ENCODE data around the gene DNAJA3. TPM values are rescaled to one million over a fixed set of nuclear protein-coding genes. Genes with fewer than 3 reads are reported as not detected.

DNAJA3 gene
- total RNA-seq, 1 experiment from 2014 or later: 101 TPM

- Histone ChIP-seq H3K4me1 (ENCODE audit: insufficient read depth, low read length, poor library complexity, severe bottlenecking) (peaks cover 3% of the 10 kb centered on the region), H3K4me3 (ENCODE audit: low read depth, low read length, poor library complexity, severe bottlenecking) (no peak overlapping the region), H3K27me3 (replicated peaks; ENCODE audit: insufficient read depth, low read depth, low read length, poor library complexity) (no peaks in the 10 kb centered on the region), H3K36me3 (ENCODE audit: insufficient read depth, low read length, poor library complexity, severe bottlenecking) (peaks cover 41% of the 10 kb centered on the region), H3K27ac (ENCODE audit: low read depth, low read length, poor library complexity, severe bottlenecking) (no peak overlapping the region), H3K9me3 (ENCODE audit: low read depth, low read length, poor library complexity, severe bottlenecking) (no peaks in the 10 kb centered on the region)
- no TSS peak for BruUV-seq (replicated peaks)
- ChIA-PET CTCF (no interaction called here), POLR2A (ENCODE audit: low non-redundant PET) (no interaction called here)
- peak; percentile 58 for DNase-seq (ENCODE audit: low spot score)
- TF ChIP-seq CTCF (conservative IDR thresholded peaks at IDR 0.05; ENCODE audit: low read depth, low read length): no peak
- TF ChIP-seq EZH2 (IDR thresholded peaks at IDR 0.05; ENCODE audit: borderline replicate concordance, low read depth, low read length, poor library complexity, severe bottlenecking): no peak
- intact Hi-C loops (cut with micrococcal nuclease; ENCODE audit: unreplicated experiment): no loop called here
Measured at GRCh38 chr16:4433228-4433627, 7.6 kb downstream of the DNAJA3 start.

GRCh38 chr16:4433914-4434787 is 8.5 kb downstream of the DNAJA3 start:
- no peak overlapping the region for H3K27ac ChIP-seq (ENCODE audit: low read depth, low read length, poor library complexity, severe bottlenecking)
- ChIA-PET POLR2A (ENCODE audit: low non-redundant PET) (no interaction called here), CTCF (no interaction called here)
- H3K4me3 ChIP-seq (ENCODE audit: low read depth, low read length, poor library complexity, severe bottlenecking): no peak overlapping the region
- no TSS peak for BruUV-seq (replicated peaks)
- TF ChIP-seq EZH2 (IDR thresholded peaks at IDR 0.05; ENCODE audit: borderline replicate concordance, low read depth, low read length, poor library complexity, severe bottlenecking) (no peak), CTCF (conservative IDR thresholded peaks at IDR 0.05; ENCODE audit: low read depth, low read length) (no peak)
- H3K36me3 ChIP-seq (ENCODE audit: insufficient read depth, low read length, poor library complexity, severe bottlenecking): peaks cover 44% of the 10 kb centered on the region
- no peaks in the 10 kb centered on the region for H3K27me3 ChIP-seq (replicated peaks; ENCODE audit: insufficient read depth, low read depth, low read length, poor library complexity)
- no peaks in the 10 kb centered on the region for H3K9me3 ChIP-seq (ENCODE audit: low read depth, low read length, poor library complexity, severe bottlenecking)
- intact Hi-C loops (cut with micrococcal nuclease; ENCODE audit: unreplicated experiment): no loop called here
- no peak for DNase-seq (ENCODE audit: low spot score)
- H3K4me1 ChIP-seq (ENCODE audit: insufficient read depth, low read length, poor library complexity, severe bottlenecking): peaks cover 3% of the 10 kb centered on the region

GRCh38 chr16:4435337-4436067 is 9.8 kb downstream of the DNAJA3 start:
- POLR2A ChIA-PET (ENCODE audit: low non-redundant PET): no interaction called here
- H3K36me3 ChIP-seq (ENCODE audit: insufficient read depth, low read length, poor library complexity, severe bottlenecking): peaks cover 57% of the 10 kb centered on the region
- TF ChIP-seq EZH2 (IDR thresholded peaks at IDR 0.05; ENCODE audit: borderline replicate concordance, low read depth, low read length, poor library complexity, severe bottlenecking) (no peak), CTCF (conservative IDR thresholded peaks at IDR 0.05; ENCODE audit: low read depth, low read length) (no peak)
- H3K27me3 ChIP-seq (replicated peaks; ENCODE audit: insufficient read depth, low read depth, low read length, poor library complexity): no peaks in the 10 kb centered on the region
- H3K4me3 ChIP-seq (ENCODE audit: low read depth, low read length, poor library complexity, severe bottlenecking): no peak overlapping the region
- no peak for DNase-seq (ENCODE audit: low spot score)
- CTCF ChIA-PET: no interaction called here
- BruUV-seq (replicated peaks): no TSS peak
- H3K9me3 ChIP-seq (ENCODE audit: low read depth, low read length, poor library complexity, severe bottlenecking): no peaks in the 10 kb centered on the region
- peaks cover 3% of the 10 kb centered on the region for H3K4me1 ChIP-seq (ENCODE audit: insufficient read depth, low read length, poor library complexity, severe bottlenecking)
- H3K27ac ChIP-seq (ENCODE audit: low read depth, low read length, poor library complexity, severe bottlenecking): no peak overlapping the region
- intact Hi-C loops (cut with micrococcal nuclease; ENCODE audit: unreplicated experiment): no loop called here
